Uterus (tissue), 2 donors: ENCODE results near the gene TNIP1.

ENCODE experiments used
- CTCF ChIP-seq, 4 experiments: fragments of 200-600 bp in 2 of 4; fragments of 450-650 bp in 2 of 4; sonication (generic) in 2 of 4; IDR thresholded peaks; one replicate each; pipeline ENCODE4 v1.5.1; 2016 to 2019; ENCODE audit warnings: antibody characterized with exemption in 4 of 4, mild to moderate bottlenecking in 2 of 4, moderate library complexity in 1 of 4
- POLR2A ChIP-seq, 2 donors: fragments of 450-650 bp; IDR thresholded peaks; one replicate each; pipeline ENCODE4 v1.6.1; 2016; ENCODE audit warnings: antibody characterized with exemption in 2 of 2, mild to moderate bottlenecking in 1 of 2, moderate library complexity in 1 of 2

DNA sequence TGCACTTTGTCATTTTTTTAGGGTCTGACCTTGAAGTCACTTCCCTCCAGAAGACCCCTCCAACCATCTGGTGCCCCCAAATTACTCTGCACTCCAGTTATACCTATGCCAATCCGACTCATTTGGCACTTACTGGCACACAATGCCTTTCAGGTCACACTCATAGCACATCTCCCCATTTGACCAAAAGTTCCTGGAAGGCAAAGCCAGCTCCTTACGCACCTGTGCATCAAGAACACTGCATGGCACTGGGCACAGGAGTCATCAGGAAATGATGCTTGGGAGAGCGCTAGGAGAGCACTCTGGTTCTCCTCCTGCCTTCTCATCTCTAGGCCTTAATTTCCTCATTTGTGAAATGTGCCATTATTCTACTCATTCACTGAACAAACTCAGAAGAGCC lies 2.9 kb downstream of the TNIP1 start:
- TF ChIP-seq POLR2A (IDR thresholded peaks at IDR 0.05) (no peak), CTCF (IDR thresholded peaks at IDR 0.05) (no peak)
